Endothelial cell of umbilical vein (primary cell): ENCODE measurements around the gene LDB3. TPM values are rescaled to one million over a fixed set of nuclear protein-coding genes. Genes with fewer than 3 reads are reported as not detected.

Source experiments
- BruUV-seq: library from RNA; stranded (reverse); fragments of 400-500 nt; replicated peaks from 2 replicates; lab custom pipeline; 2021; lab: Mats Ljungman, UMichigan
- CTCF ChIA-PET: fragments of 300-600, 350-600 bp; sonication (Branson Sonifier 250); formaldehyde crosslinking; loops from one replicate; lab custom pipeline; 2021; ENCODE audit warnings: antibody characterized with exemption, inconsistent platforms; lab: Charles Lee
- POLR2A ChIA-PET: fragments of 300-600, 350-600 bp; sonication (Branson Sonifier 250); formaldehyde crosslinking; loops from one replicate; lab custom pipeline; 2021; ENCODE audit warnings: antibody characterized with exemption, inconsistent platforms; lab: Charles Lee
- DNase-seq: peaks from one replicate; pipeline ENCODE4 v3.0.0-alpha.2; 2011; ENCODE audit warnings: low read depth, low spot score
- FAIRE-seq: peaks from 2 replicates; lab custom pipeline; 2011; peaks lifted over from hg19 to GRCh38; lab: Jason Lieb, UNC
- H2AFZ ChIP-seq: 2 replicates; pipeline ENCODE4 v1.6.0; 2012; ENCODE audit warnings: low read depth, low read length, control low read depth, inconsistent platforms
- H3K27ac ChIP-seq: 2 replicates; pipeline ENCODE4 v1.5.1; 2011; ENCODE audit warnings: low read depth, mild to moderate bottlenecking, control low read depth, low read length, moderate library complexity; ENCODE audit not compliant: insufficient read depth
- H3K27me3 ChIP-seq, 2 experiments: 2 replicates each; pipeline versions ENCODE4 v1.6.0 to v1.6.1; 2011; ENCODE audit warnings: low read length in 2 of 2, mixed read lengths in 1 of 2; ENCODE audit not compliant: control insufficient read depth in 2 of 2, insufficient read depth in 2 of 2
- H3K36me3 ChIP-seq, 2 experiments: 2 replicates in 1 of 2; 3 replicates in 1 of 2; pipeline ENCODE4 v1.5.1; 2011; ENCODE audit warnings: low read length in 2 of 2, mild to moderate bottlenecking in 1 of 2, moderate library complexity in 1 of 2; ENCODE audit not compliant: control insufficient read depth in 2 of 2, insufficient read depth in 2 of 2; ENCODE audit errors: extremely low read depth in 1 of 2
- H3K4me1 ChIP-seq: 3 replicates; pipeline ENCODE4 v1.5.1; 2011; ENCODE audit warnings: mild to moderate bottlenecking, low read length; ENCODE audit not compliant: control insufficient read depth, insufficient read depth; ENCODE audit errors: extremely low read depth
- H3K4me2 ChIP-seq: 2 replicates; pipeline ENCODE4 v1.6.1; 2011; ENCODE audit warnings: low read length, control low read depth, mixed read lengths; ENCODE audit not compliant: insufficient read depth
- H3K4me3 ChIP-seq, 3 experiments: fragments of 200-600 bp in 1 of 3; sonication (generic), shearing (Covaris generic) in 1 of 3; replicated peaks in 1 of 3; 2 replicates each; pipeline ENCODE4 v1.5.1; 2011 to 2016; ENCODE audit warnings: control low read depth in 3 of 3, low read length in 3 of 3, mild to moderate bottlenecking in 2 of 3, inconsistent platforms in 1 of 3, low read depth in 1 of 3, moderate library complexity in 1 of 3; ENCODE audit not compliant: insufficient read depth in 1 of 3
- H3K79me2 ChIP-seq: 2 replicates; pipeline ENCODE4 v1.6.0; 2012; ENCODE audit warnings: low read length, inconsistent platforms; ENCODE audit not compliant: control insufficient read depth, insufficient read depth
- H3K9ac ChIP-seq: replicated peaks from 2 replicates; pipeline ENCODE3; 2011; ENCODE audit warnings: low read length, control low read depth; ENCODE audit not compliant: insufficient read depth; ENCODE audit errors: extremely low read depth
- H3K9me1 ChIP-seq: replicated peaks from 3 replicates; pipeline ENCODE4 v1.6.0; 2011; ENCODE audit warnings: mild to moderate bottlenecking, low read length; ENCODE audit not compliant: control insufficient read depth, insufficient read depth; ENCODE audit errors: extremely low read depth
- H3K9me3 ChIP-seq: replicated peaks from 2 replicates; pipeline ENCODE4 v1.5.1; 2012; ENCODE audit warnings: low read length, inconsistent platforms; ENCODE audit not compliant: control insufficient read depth, insufficient read depth
- H4K20me1 ChIP-seq: replicated peaks from 2 replicates; pipeline ENCODE3; 2011; ENCODE audit warnings: mild to moderate bottlenecking, low read length; ENCODE audit not compliant: control insufficient read depth, insufficient read depth; ENCODE audit errors: extremely low read depth
- EZH2 ChIP-seq: IDR thresholded peaks from 2 replicates; pipeline ENCODE4 v1.6.1; 2012; ENCODE audit warnings: borderline replicate concordance, low read depth, mild to moderate bottlenecking, moderate library complexity, low read length, inconsistent platforms; ENCODE audit not compliant: severe bottlenecking
- FOS ChIP-seq: IDR thresholded peaks from 2 replicates; pipeline ENCODE4 v1.6.1; 2011; ENCODE audit warnings: mild to moderate bottlenecking, low read length, moderate library complexity, borderline replicate concordance; ENCODE audit not compliant: insufficient read depth
- GATA2 ChIP-seq: IDR thresholded peaks from 2 replicates; pipeline ENCODE4 v1.7.0; 2011; ENCODE audit warnings: low read depth, mild to moderate bottlenecking, moderate library complexity, mixed read lengths, low read length; ENCODE audit not compliant: insufficient read length, insufficient read depth
- JUN ChIP-seq: IDR thresholded peaks from 2 replicates; pipeline ENCODE4 v1.6.1; 2011; ENCODE audit warnings: borderline replicate concordance, low read depth; ENCODE audit not compliant: insufficient read length, insufficient read depth
- MAX ChIP-seq: IDR thresholded peaks from 2 replicates; pipeline ENCODE4 v1.6.1; 2011; ENCODE audit not compliant: insufficient read depth, insufficient read length
- POLR2A ChIP-seq: IDR thresholded peaks from 2 replicates; pipeline ENCODE4 v1.6.1; 2012; ENCODE audit warnings: low read depth, mild to moderate bottlenecking, control low read depth, low read length
- POLR2AphosphoS5 ChIP-seq: IDR thresholded peaks from 2 replicates; pipeline ENCODE4 v1.6.1; 2012; ENCODE audit warnings: low read depth, mild to moderate bottlenecking, control low read depth, low read length, moderate library complexity; ENCODE audit not compliant: insufficient read depth
- dilution Hi-C: fragments of 300-500 bp; cut with MboI; formaldehyde crosslinking; loops from one replicate; pipeline ENCODE4 v1.15.0; 2019; ENCODE audit warnings: low sequenced_read_pairs; ENCODE audit not compliant: extremely low pct_ligation_motif_present
- intact Hi-C: fragments of 100-400 bp; cut with micrococcal nuclease; formaldehyde crosslinking; loops from one replicate; pipeline ENCODE4 v1.10.0; 2022
- polyA plus RNA-seq, 4 experiments: library from polyadenylated mRNA; depleted of rRNA in 3 of 4; stranded (reverse) in 3 of 4; unstranded in 1 of 4; fragments of >200 nt; gene quantifications; 2 replicates each; pipeline versions ENCODE4 v1.2.1 to v1.2.3, GENCODE V29; 2011 to 2012; ENCODE audit warnings: missing spikeins in 1 of 4
- total RNA-seq: library from RNA; stranded (reverse); gene quantifications from 2 replicates; pipeline ENCODE4 v1.2.3, GENCODE V29; 2021
- TF ChIP-seq, protein P1 (sequence below), 2 donors: IDR thresholded peaks; 1 replicate in 1 of 2; 2 replicates in 1 of 2; pipeline ENCODE4 v1.5.1; 2011; ENCODE audit warnings: low read length in 2 of 2, mild to moderate bottlenecking in 2 of 2, moderate library complexity in 2 of 2, control low read depth in 1 of 2, inconsistent platforms in 1 of 2, low read depth in 1 of 2; ENCODE audit not compliant: insufficient read depth in 1 of 2; ENCODE audit errors: extremely low read depth in 1 of 2

Gene LDB3
- total and polyA plus RNA-seq, 2 donors (not counting 3 experiments of a cell fraction or from before 2014, with no cell fraction given): not detected

GRCh38 chr10:86654411-86655172 lies 13.7 kb upstream of the LDB3 start, which contains the start of gene OPN4:
OPN4 (plus strand) TSS chr10:86654547; CDS start chr10:86654784, 237 bp downstream.
- Histone ChIP-seq H3K27ac (no peak within 1 kb of the TSS), H3K4me2 (no peak within 1 kb of the TSS), H3K4me3 (no peak within 1 kb of the TSS), H4K20me1 (no peaks in the 10 kb centered on the region), H3K79me2 (no peaks in the 10 kb centered on the region), H3K9ac (no peak within 1 kb of the TSS), H3K9me3 (no peaks in the 10 kb centered on the region), H3K9me1 (no peaks in the 10 kb centered on the region), H3K27me3 (no peaks in the 10 kb centered on the region), H3K4me1 (no peaks in the 10 kb centered on the region), H3K36me3 (no peaks in the 10 kb centered on the region), H2AFZ (no peak within 1 kb of the TSS)
- dilution Hi-C loops (no loop called here), intact Hi-C loops (no loop called here)
- DNase-seq: no peak
- no peak for FAIRE-seq
- POLR2A ChIA-PET: no interaction called here
- TF ChIP-seq FOS: no peak
- TF ChIP-seq, protein P1, sequence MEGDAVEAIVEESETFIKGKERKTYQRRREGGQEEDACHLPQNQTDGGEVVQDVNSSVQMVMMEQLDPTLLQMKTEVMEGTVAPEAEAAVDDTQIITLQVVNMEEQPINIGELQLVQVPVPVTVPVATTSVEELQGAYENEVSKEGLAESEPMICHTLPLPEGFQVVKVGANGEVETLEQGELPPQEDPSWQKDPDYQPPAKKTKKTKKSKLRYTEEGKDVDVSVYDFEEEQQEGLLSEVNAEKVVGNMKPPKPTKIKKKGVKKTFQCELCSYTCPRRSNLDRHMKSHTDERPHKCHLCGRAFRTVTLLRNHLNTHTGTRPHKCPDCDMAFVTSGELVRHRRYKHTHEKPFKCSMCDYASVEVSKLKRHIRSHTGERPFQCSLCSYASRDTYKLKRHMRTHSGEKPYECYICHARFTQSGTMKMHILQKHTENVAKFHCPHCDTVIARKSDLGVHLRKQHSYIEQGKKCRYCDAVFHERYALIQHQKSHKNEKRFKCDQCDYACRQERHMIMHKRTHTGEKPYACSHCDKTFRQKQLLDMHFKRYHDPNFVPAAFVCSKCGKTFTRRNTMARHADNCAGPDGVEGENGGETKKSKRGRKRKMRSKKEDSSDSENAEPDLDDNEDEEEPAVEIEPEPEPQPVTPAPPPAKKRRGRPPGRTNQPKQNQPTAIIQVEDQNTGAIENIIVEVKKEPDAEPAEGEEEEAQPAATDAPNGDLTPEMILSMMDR (IDR thresholded peaks at IDR 0.05; ENCODE audit: extremely low read depth in 1 of 2, insufficient read depth in 1 of 2, low read depth in 1 of 2, low read length in 2 of 2): no peak
- no peak for TF ChIP-seq JUN
- TF ChIP-seq MAX: no peak
- no peak for TF ChIP-seq POLR2A
- TF ChIP-seq POLR2AphosphoS5: no peak
- TF ChIP-seq GATA2: no peak
- TF ChIP-seq EZH2: no peak
- CTCF ChIA-PET: no interaction called here
- BruUV-seq: no TSS peak
